Measurements from ENCODE around the gene SUMO4. TPM values are rescaled to one million over a fixed set of nuclear protein-coding genes. Genes with fewer than 3 reads are reported as not detected.

Gene SUMO4
- total and polyA plus RNA-seq, 9 of the 15 experiments (the other 6 are each of a cell fraction or from before 2014, with no cell fraction given): 0.20 to 1.9 (median 0.50) TPM; not detected in 2

- TF ChIP-seq ZNF217 (CRISPR knock-in tag; IDR thresholded peaks at IDR 0.05) (no peak), ARID3A (IDR thresholded peaks at IDR 0.05; ENCODE audit: borderline replicate concordance, low read depth, low read length) (no peak), ZFP36 (IDR thresholded peaks at IDR 0.05; ENCODE audit: low read depth, low read length, partially characterized antibody) (no peak), NFIX (CRISPR knock-in tag; IDR thresholded peaks at IDR 0.05; ENCODE audit: low read depth) (no peak), SAP30 (IDR thresholded peaks at IDR 0.05; ENCODE audit: borderline replicate concordance, insufficient read depth, low read depth, low read length, poor library complexity, severe bottlenecking) (no peak), PKNOX1 (IDR thresholded peaks at IDR 0.05) (peak; percentile 26; the same call in 1 of the 2 replicates), HMG20B (CRISPR knock-in tag; IDR thresholded peaks at IDR 0.05) (no peak), THAP7 (CRISPR knock-in tag; IDR thresholded peaks at IDR 0.05) (no peak), MTA3 (IDR thresholded peaks at IDR 0.05; ENCODE audit: borderline replicate concordance) (no peak), CHAMP1 (IDR thresholded peaks at IDR 0.05) (no peak), ZNF282 (CRISPR knock-in tag; IDR thresholded peaks at IDR 0.05) (no peak), TAF9B (IDR thresholded peaks at IDR 0.05; ENCODE audit: partially characterized antibody) (no peak), JUNB (CRISPR knock-in tag; conservative IDR thresholded peaks at IDR 0.05) (no peak), ZNF140 (CRISPR knock-in tag; IDR thresholded peaks at IDR 0.05) (no peak), GABPA (tag; conservative IDR thresholded peaks at IDR 0.05; ENCODE audit: low read depth) (no peak), CCAR2 (IDR thresholded peaks at IDR 0.05; ENCODE audit: low read depth, low read length) (no peak), KDM2B (CRISPR knock-in tag; IDR thresholded peaks at IDR 0.05) (no peak), KDM4B (IDR thresholded peaks at IDR 0.05; ENCODE audit: borderline replicate concordance in 2 of 2, low read depth in 1 of 2) (no peak), RFX7 (CRISPR knock-in tag; IDR thresholded peaks at IDR 0.05) (no peak), POLR2H (tag; IDR thresholded peaks at IDR 0.05; ENCODE audit: low read depth) (peak; percentile 73)
These were observed 6.0 kb downstream of the SUMO4 start (continued) for GRCh38 chr6:149405823-149406765.

Measured in K562 (cell line).